Testis (tissue), 3 donors: ENCODE data around the gene DNM3. TPM values are rescaled to one million over a fixed set of nuclear protein-coding genes. Genes with fewer than 3 reads are reported as not detected.

Experiments
- DNase-seq: peaks from one replicate; pipeline ENCODE4 v3.0.0-alpha.2; 2019
- H3K27ac ChIP-seq, 2 donors: fragments of 200-600 bp; sonication (generic); one replicate each; pipeline ENCODE4 v1.5.1; 2019
- H3K27me3 ChIP-seq: fragments of 200-600 bp; sonication (generic); one replicate; pipeline ENCODE4 v1.5.1; 2019
- H3K36me3 ChIP-seq: fragments of 200-600 bp; sonication (generic); one replicate; pipeline ENCODE4 v1.5.1; 2017; ENCODE audit warnings: low read depth; ENCODE audit errors: missing control alignments
- H3K4me1 ChIP-seq: fragments of 200-600 bp; sonication (generic); one replicate; pipeline ENCODE4 v1.5.1; 2019
- H3K4me3 ChIP-seq, 2 donors: fragments of 200-600 bp; sonication (generic); one replicate each; pipeline ENCODE4 v1.5.1; 2017 to 2019
- H3K9me3 ChIP-seq: fragments of 200-600 bp; sonication (generic); one replicate; pipeline ENCODE4 v1.5.1; 2017
- POLR2A ChIP-seq: fragments of 450-650 bp; IDR thresholded peaks from one replicate; pipeline ENCODE4 v1.6.1; 2017; ENCODE audit warnings: antibody characterized with exemption, mild to moderate bottlenecking, moderate library complexity
- WGBS, 2 donors: methylation state at CpG; one replicate each; pipeline ENCODE4 v1.1.5; 2018; 5-methylcytosine and 5-hydroxymethylcytosine counted together
- intact Hi-C: fragments of 100-400 bp; cut with DNase I; formaldehyde crosslinking; loops from one replicate; pipeline ENCODE4 v1.15.1; 2023; ENCODE audit warnings: low total_unique reads
- polyA plus RNA-seq: library from polyadenylated mRNA; stranded (reverse); fragments of 350-450 nt; fragmentation: Illumina TruSeq; extraction: RNeasy Lipid Tissue Mini Kit (QIAGEN cat#74804); gene quantifications from one replicate; pipeline ENCODE4 v1.2.3, GENCODE V29; 2014; ENCODE audit warnings: low read depth, low replicate concordance; ENCODE audit not compliant: insufficient read depth
- total RNA-seq, 2 donors: library from RNA; depleted of rRNA; stranded (reverse); fragments of >200 nt; gene quantifications; one replicate each; pipeline ENCODE4 v1.2.3, GENCODE V29; 2016
- TF ChIP-seq, protein P1 (sequence below), 3 experiments: fragments of 450-650 bp in 2 of 3; fragments of 200-600 bp in 1 of 3; sonication (generic) in 1 of 3; IDR thresholded peaks; one replicate each; pipeline ENCODE4 v1.5.1; 2016 to 2019; ENCODE audit warnings: antibody characterized with exemption in 3 of 3, mild to moderate bottlenecking in 2 of 3, moderate library complexity in 1 of 3

Gene DNM3
- total and polyA plus RNA-seq, 3 donors from 2014 or later = 4.9 to 10.2 (median 8.4) TPM

DNA sequence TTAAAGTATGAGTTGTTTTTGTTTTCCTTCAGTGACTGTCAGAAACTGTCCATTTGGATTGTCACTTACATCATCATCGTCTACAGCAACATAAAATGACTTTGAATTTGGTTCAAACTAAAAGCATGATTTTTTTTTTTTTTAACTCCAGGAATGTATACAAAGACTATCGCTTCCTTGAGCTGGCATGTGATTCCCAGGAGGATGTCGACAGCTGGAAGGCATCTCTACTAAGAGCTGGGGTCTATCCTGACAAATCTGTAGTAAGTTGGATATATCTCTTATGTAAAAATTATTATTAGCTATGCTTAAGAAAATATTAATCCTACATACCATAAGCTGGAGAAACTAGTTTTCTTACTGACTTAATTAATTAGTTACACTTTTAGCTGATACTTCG, 467.3 kb downstream of the DNM3 start:
- H3K27ac ChIP-seq = no peak overlapping the region
- 85 to 90% methylated on average over 4 of the region's 4 CpGs for WGBS, 2 donors
- H3K9me3 ChIP-seq = no peaks in the 10 kb centered on the region
- H3K4me1 ChIP-seq = no peaks in the 10 kb centered on the region
- DNase-seq = no peak
- intact Hi-C loops = no loop called here
- no peaks in the 10 kb centered on the region for H3K27me3 ChIP-seq
- no peak overlapping the region for H3K4me3 ChIP-seq
- no peaks in the 10 kb centered on the region for H3K36me3 ChIP-seq
- no peak for TF ChIP-seq POLR2A
- TF ChIP-seq, protein P1, sequence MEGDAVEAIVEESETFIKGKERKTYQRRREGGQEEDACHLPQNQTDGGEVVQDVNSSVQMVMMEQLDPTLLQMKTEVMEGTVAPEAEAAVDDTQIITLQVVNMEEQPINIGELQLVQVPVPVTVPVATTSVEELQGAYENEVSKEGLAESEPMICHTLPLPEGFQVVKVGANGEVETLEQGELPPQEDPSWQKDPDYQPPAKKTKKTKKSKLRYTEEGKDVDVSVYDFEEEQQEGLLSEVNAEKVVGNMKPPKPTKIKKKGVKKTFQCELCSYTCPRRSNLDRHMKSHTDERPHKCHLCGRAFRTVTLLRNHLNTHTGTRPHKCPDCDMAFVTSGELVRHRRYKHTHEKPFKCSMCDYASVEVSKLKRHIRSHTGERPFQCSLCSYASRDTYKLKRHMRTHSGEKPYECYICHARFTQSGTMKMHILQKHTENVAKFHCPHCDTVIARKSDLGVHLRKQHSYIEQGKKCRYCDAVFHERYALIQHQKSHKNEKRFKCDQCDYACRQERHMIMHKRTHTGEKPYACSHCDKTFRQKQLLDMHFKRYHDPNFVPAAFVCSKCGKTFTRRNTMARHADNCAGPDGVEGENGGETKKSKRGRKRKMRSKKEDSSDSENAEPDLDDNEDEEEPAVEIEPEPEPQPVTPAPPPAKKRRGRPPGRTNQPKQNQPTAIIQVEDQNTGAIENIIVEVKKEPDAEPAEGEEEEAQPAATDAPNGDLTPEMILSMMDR (IDR thresholded peaks at IDR 0.05) = no peak

DNA sequence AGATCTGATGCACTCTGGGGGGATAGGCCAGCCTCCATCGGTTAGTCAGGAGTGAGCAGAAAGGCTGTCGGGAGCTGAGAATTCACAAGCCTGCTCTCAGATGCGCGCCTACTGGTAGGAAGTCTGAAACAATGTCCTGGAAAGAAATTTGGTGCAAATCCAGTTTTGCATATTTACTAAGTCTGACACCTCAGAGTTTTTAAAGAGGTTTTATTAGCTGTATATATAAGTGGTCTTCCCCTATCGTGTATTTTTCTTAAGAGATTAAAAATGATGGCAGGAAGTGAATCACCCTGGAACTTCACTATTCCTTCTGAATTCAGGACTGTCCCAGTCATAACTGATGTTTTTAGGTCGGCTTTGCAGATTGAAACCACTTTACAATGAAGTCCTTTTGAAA, 479.4 kb downstream of the DNM3 start:
- peaks cover 7% of the 10 kb centered on the region for H3K4me1 ChIP-seq
- intact Hi-C loops = no loop called here
- H3K4me3 ChIP-seq = no peak overlapping the region
- TF ChIP-seq, protein P1 (IDR thresholded peaks at IDR 0.05) = no peak
- TF ChIP-seq POLR2A = no peak
- no peaks in the 10 kb centered on the region for H3K9me3 ChIP-seq
- H3K27me3 ChIP-seq = no peaks in the 10 kb centered on the region
- no peaks in the 10 kb centered on the region for H3K36me3 ChIP-seq
- no peak overlapping the region for H3K27ac ChIP-seq
- no peak for DNase-seq
- 58 to 71% methylated on average over 6 of the region's 6 CpGs for WGBS, 2 donors

DNA sequence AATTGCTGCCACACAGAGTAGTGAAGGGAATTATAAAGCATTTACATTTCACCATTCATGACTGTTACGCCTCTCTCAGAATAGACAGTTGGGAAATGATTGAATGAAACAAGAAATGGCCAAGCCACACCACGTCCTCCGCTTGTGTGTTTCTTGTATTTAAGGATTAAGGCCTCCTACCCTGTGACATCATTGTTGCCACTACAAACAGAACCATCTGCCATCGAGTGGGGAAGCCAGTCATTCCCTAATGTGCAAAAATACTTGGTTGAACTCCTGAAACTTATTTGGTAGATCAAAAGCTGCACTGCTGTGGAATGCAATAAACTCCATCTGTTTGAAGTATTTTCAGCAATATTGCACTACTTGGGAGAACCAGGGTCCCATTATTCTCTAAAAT, 480.2 kb downstream of the DNM3 start:
- no peak for DNase-seq
- peaks cover 7% of the 10 kb centered on the region for H3K4me1 ChIP-seq

DNA sequence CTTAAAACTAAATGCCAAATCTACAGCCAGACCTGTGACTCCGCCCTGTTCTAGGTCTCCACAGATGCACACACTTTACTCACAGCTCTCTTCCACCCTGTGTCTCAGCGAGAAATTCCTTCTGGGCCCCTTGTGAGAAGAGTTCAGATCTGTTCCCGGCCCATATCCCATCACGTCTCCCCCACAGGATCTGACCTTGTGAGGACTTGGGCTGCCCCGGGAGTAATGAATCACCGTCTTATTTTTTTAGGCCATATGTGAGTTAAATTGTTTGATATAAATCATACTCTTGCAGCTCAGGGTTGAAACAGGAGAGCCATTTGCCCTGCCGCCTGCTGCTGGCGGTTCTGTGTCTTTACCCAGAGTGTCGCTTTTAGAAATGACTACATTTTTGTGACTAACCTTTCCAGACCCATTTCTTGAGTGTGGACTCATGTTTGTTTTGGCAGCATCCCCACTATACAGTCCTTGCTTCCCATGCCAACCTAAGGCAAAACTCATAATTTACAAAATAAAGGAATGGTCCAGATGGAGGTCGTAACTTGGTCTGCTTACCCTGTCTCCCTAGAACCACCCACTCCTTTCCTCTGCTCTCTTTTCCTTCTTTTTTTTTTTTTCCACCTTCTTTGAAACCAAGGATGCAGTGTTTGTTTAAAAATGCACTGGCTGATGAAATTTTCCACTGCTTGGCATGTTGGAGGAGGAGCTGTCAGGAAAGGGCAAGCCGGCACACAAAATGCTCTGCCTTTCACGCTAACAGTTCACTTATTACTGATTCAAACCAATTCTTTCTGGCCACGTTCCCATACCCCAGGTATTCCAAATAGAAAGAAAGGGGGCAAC, 481.1 kb downstream of the DNM3 start:
- no peaks in the 10 kb centered on the region for H3K27me3 ChIP-seq
- no peak for DNase-seq
- 44 to 52% methylated on average over 13 of the region's 13 CpGs for WGBS, 2 donors
- H3K27ac ChIP-seq = peak overlapping the region in 1 of 2 donors; percentile 15
- intact Hi-C loops = no loop called here
- no peak overlapping the region for H3K4me3 ChIP-seq
- peaks cover 7% of the 10 kb centered on the region for H3K4me1 ChIP-seq
- TF ChIP-seq POLR2A = no peak
- TF ChIP-seq, protein P1 (IDR thresholded peaks at IDR 0.05) = no peak
- H3K36me3 ChIP-seq = no peaks in the 10 kb centered on the region
- H3K9me3 ChIP-seq = no peaks in the 10 kb centered on the region

More for the DNA sequence above, 480.2 kb downstream of the DNM3 start:
- H3K4me3 ChIP-seq = no peak overlapping the region
- intact Hi-C loops = no loop called here
- 82% methylated on average over 4 of the region's 4 CpGs for WGBS, 2 donors
- H3K36me3 ChIP-seq = no peaks in the 10 kb centered on the region
- no peak overlapping the region for H3K27ac ChIP-seq
- no peak for TF ChIP-seq POLR2A
- TF ChIP-seq, protein P1 (IDR thresholded peaks at IDR 0.05) = no peak
- no peaks in the 10 kb centered on the region for H3K9me3 ChIP-seq
- no peaks in the 10 kb centered on the region for H3K27me3 ChIP-seq

DNA sequence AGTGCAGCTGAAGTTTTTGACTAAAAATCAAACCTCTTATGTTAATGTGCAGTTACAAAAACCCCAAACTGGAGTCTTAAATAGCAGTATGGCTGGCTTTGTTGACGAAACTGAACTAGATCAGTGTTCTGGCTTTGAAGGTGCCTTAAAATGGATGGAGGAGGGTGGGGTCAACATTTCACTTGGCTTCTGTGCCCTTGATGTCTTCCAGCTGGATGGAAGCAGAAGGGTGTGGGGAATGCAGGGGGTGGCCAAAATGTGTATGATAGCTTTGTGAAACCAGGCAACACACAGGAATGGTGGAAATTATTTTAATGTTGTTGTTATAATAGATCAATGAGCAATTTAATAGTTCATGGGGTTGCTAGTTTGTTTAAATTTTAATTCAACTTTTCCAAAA, 482.4 kb downstream of the DNM3 start:
- TF ChIP-seq, protein P1 (IDR thresholded peaks at IDR 0.05) = no peak
- no peaks in the 10 kb centered on the region for H3K36me3 ChIP-seq
- H3K27ac ChIP-seq = no peak overlapping the region
- no peak overlapping the region for H3K4me3 ChIP-seq
- DNase-seq = no peak
- H3K4me1 ChIP-seq = peaks cover 7% of the 10 kb centered on the region
- WGBS, 2 donors = 67 to 69% methylated on average over 1 of the region's 1 CpG
- H3K27me3 ChIP-seq = no peaks in the 10 kb centered on the region
- intact Hi-C loops = no loop called here
- H3K9me3 ChIP-seq = no peaks in the 10 kb centered on the region
